HEK293T (cell line): ENCODE results near the gene PDE6B.

Source experiments
- CTCF ChIA-PET: fragments of 350-600 bp; formaldehyde crosslinking; extraction: SDS; loops from one replicate; lab custom pipeline; 2021; ENCODE audit warnings: antibody characterized with exemption, inconsistent platforms; lab: Yijun Ruan, JAX
- POLR2A ChIA-PET: fragments of 350-600 bp; formaldehyde crosslinking; extraction: SDS; loops from one replicate; lab custom pipeline; 2020; ENCODE audit warnings: antibody characterized with exemption, inconsistent platforms; lab: Yijun Ruan, JAX
- DNase-seq: peaks from one replicate; pipeline ENCODE4 v3.0.0; 2012; ENCODE audit warnings: mixed read lengths; ENCODE audit errors: extremely low spot score
- ARNT ChIP-seq: fragments of 450-650 bp; IDR thresholded peaks from 2 replicates; pipeline ENCODE4 v1.6.1; 2017; ENCODE audit warnings: mild to moderate bottlenecking
- BHLHE40 ChIP-seq: fragments of 450-650 bp; IDR thresholded peaks from 2 replicates; pipeline ENCODE4 v1.6.1; 2016; ENCODE audit warnings: mild to moderate bottlenecking, moderate library complexity, borderline replicate concordance
- CTBP1 ChIP-seq: fragments of 450-650 bp; IDR thresholded peaks from 2 replicates; pipeline ENCODE4 v1.6.1; 2016; ENCODE audit warnings: borderline replicate concordance
- ELF4 ChIP-seq: fragments of 450-650 bp; IDR thresholded peaks from 2 replicates; pipeline ENCODE4 v1.6.1; 2017; ENCODE audit warnings: antibody characterized with exemption
- FOXA1 ChIP-seq: fragments of 450-650 bp; IDR thresholded peaks from 2 replicates; pipeline ENCODE4 v1.6.1; 2016; ENCODE audit warnings: mild to moderate bottlenecking
- FOXK2 ChIP-seq: fragments of 450-650 bp; IDR thresholded peaks from 2 replicates; pipeline ENCODE4 v1.6.1; 2016; ENCODE audit warnings: mild to moderate bottlenecking
- FOXM1 ChIP-seq: fragments of 450-650 bp; IDR thresholded peaks from 2 replicates; pipeline ENCODE4 v1.6.1; 2017; ENCODE audit warnings: mild to moderate bottlenecking, borderline replicate concordance
- HDGF ChIP-seq: fragments of 450-650 bp; IDR thresholded peaks from 2 replicates; pipeline ENCODE4 v1.6.1; 2017; ENCODE audit warnings: antibody characterized with exemption, borderline replicate concordance
- L3MBTL2 ChIP-seq: fragments of 450-650 bp; conservative IDR thresholded peaks from 2 replicates; pipeline ENCODE4 v1.6.1; 2016; ENCODE audit warnings: mild to moderate bottlenecking
- LEF1 ChIP-seq: fragments of 450-650 bp; IDR thresholded peaks from 2 replicates; pipeline ENCODE4 v1.6.1; 2017; ENCODE audit warnings: mild to moderate bottlenecking, borderline replicate concordance
- NFRKB ChIP-seq: fragments of 450-650 bp; IDR thresholded peaks from 2 replicates; pipeline ENCODE4 v1.6.1; 2016; ENCODE audit warnings: mild to moderate bottlenecking, moderate library complexity
- PKNOX1 ChIP-seq: fragments of 450-650 bp; IDR thresholded peaks from 2 replicates; pipeline ENCODE4 v1.6.1; 2016
- SP1 ChIP-seq: fragments of 450-650 bp; IDR thresholded peaks from 2 replicates; pipeline ENCODE4 v1.6.1; 2017
- SUZ12 ChIP-seq: fragments of 450-650 bp; IDR thresholded peaks from 2 replicates; pipeline ENCODE4 v1.6.1; 2016; ENCODE audit warnings: mild to moderate bottlenecking
- TARDBP ChIP-seq: fragments of 450-650 bp; IDR thresholded peaks from 2 replicates; pipeline ENCODE4 v1.6.1; 2016
- ZNF384 ChIP-seq: fragments of 450-650 bp; IDR thresholded peaks from 2 replicates; pipeline ENCODE4 v1.6.1; 2016

Gene PDE6B

GRCh38 chr4:657338-657833 is 32.0 kb downstream of the PDE6B start:
- no peak for DNase-seq
- POLR2A ChIA-PET, result no interaction called here

GRCh38 chr4:657834-658667 is 32.7 kb downstream of the PDE6B start:
- TF ChIP-seq CTBP1, result no peak
- TF ChIP-seq FOXA1, result no peak
- TF ChIP-seq ARNT, result no peak
- TF ChIP-seq SP1, result no peak
- no peak for TF ChIP-seq ZNF384
- TF ChIP-seq NFRKB, result no peak
- no peak for TF ChIP-seq HDGF
- TF ChIP-seq FOXM1, result no peak
- TF ChIP-seq TARDBP, result no peak
- TF ChIP-seq FOXK2, result no peak
- TF ChIP-seq ELF4, result no peak
- no peak for TF ChIP-seq LEF1
- TF ChIP-seq SUZ12, result no peak
- ChIA-PET CTCF (no interaction called here), POLR2A (no interaction called here)
- DNase-seq, result no peak

More at GRCh38 chr4:657338-657833, 32.0 kb downstream of the PDE6B start:
- TF ChIP-seq ARNT, result no peak
- no peak for TF ChIP-seq FOXM1
- TF ChIP-seq BHLHE40, result no peak
- TF ChIP-seq HDGF, result no peak
- no peak for TF ChIP-seq PKNOX1
- TF ChIP-seq FOXA1, result no peak
- no peak for TF ChIP-seq TARDBP
- no peak for TF ChIP-seq LEF1
- TF ChIP-seq SP1, result no peak
- CTCF ChIA-PET, result no interaction called here

GRCh38 chr4:658681-659667 is 33.6 kb downstream of the PDE6B start:
- ChIA-PET CTCF (no interaction called here), POLR2A (no interaction called here)
- TF ChIP-seq LEF1 (no peak), HDGF (no peak), CTBP1 (no peak)
- DNase-seq, result no peak

- no peak for TF ChIP-seq LEF1
- no peak for TF ChIP-seq BHLHE40
- no peak for TF ChIP-seq TARDBP
- TF ChIP-seq ELF4, result no peak
- TF ChIP-seq NFRKB, result no peak
- no peak for TF ChIP-seq HDGF
- TF ChIP-seq L3MBTL2, result no peak
- no peak for TF ChIP-seq SUZ12
- TF ChIP-seq ZNF384, result no peak
- no peak for TF ChIP-seq SP1
- TF ChIP-seq PKNOX1, result no peak
- TF ChIP-seq FOXA1, result no peak
- TF ChIP-seq CTBP1, result no peak
- TF ChIP-seq ARNT, result no peak
- no peak for TF ChIP-seq FOXK2
- ChIA-PET POLR2A (no interaction called here), CTCF (no interaction called here)
- no peak for DNase-seq
These were observed 34.5 kb downstream of the PDE6B start for GRCh38 chr4:659851-660250.

- TF ChIP-seq HDGF (no peak), ARNT (no peak), BHLHE40 (no peak), LEF1 (no peak), TARDBP (no peak), FOXM1 (no peak)
- POLR2A ChIA-PET, result no interaction called here
- CTCF ChIA-PET, result no interaction called here
These were observed 35.0 kb downstream of the PDE6B start for GRCh38 chr4:660401-660800.

GRCh38 chr4:661231-661630 is 35.9 kb downstream of the PDE6B start:
- TF ChIP-seq ARNT, result no peak
- TF ChIP-seq NFRKB, result no peak
- TF ChIP-seq HDGF, result no peak
- no peak for TF ChIP-seq FOXA1
- no peak for TF ChIP-seq FOXM1
- TF ChIP-seq SP1, result no peak
- no peak for TF ChIP-seq L3MBTL2
- no peak for TF ChIP-seq CTBP1
- no peak for TF ChIP-seq PKNOX1
- TF ChIP-seq ZNF384, result no peak
- TF ChIP-seq ELF4, result no peak
- no peak for TF ChIP-seq LEF1
- no peak for TF ChIP-seq BHLHE40
- no peak for TF ChIP-seq FOXK2
- no peak for TF ChIP-seq SUZ12
- no peak for TF ChIP-seq TARDBP
- DNase-seq, result no peak
- POLR2A ChIA-PET, result no interaction called here
- CTCF ChIA-PET, result no interaction called here

More at GRCh38 chr4:660401-660800, 35.0 kb downstream of the PDE6B start:
- DNase-seq, result no peak
